MM.1S (cell line): ENCODE results near the gene KIFAP3.

Experiments
- CTCF ChIP-seq: fragments of 300-600 bp; sonication (generic); IDR thresholded peaks from 2 replicates; pipeline ENCODE4 v1.5.1; 2016; ENCODE audit warnings: antibody characterized with exemption, low read length, mixed read lengths
- EZH2 ChIP-seq: fragments of 300-600 bp; sonication (generic); optimal IDR thresholded peaks from 2 replicates; pipeline ENCODE3; 2017; ENCODE audit warnings: low read depth, mild to moderate bottlenecking, antibody characterized with exemption, low read length, mixed read lengths
- EZH2phosphoT487 ChIP-seq: fragments of 300-600 bp; sonication (generic); IDR thresholded peaks from 2 replicates; pipeline ENCODE4 v1.6.1; 2018; ENCODE audit warnings: antibody characterized with exemption, low read length

DNA sequence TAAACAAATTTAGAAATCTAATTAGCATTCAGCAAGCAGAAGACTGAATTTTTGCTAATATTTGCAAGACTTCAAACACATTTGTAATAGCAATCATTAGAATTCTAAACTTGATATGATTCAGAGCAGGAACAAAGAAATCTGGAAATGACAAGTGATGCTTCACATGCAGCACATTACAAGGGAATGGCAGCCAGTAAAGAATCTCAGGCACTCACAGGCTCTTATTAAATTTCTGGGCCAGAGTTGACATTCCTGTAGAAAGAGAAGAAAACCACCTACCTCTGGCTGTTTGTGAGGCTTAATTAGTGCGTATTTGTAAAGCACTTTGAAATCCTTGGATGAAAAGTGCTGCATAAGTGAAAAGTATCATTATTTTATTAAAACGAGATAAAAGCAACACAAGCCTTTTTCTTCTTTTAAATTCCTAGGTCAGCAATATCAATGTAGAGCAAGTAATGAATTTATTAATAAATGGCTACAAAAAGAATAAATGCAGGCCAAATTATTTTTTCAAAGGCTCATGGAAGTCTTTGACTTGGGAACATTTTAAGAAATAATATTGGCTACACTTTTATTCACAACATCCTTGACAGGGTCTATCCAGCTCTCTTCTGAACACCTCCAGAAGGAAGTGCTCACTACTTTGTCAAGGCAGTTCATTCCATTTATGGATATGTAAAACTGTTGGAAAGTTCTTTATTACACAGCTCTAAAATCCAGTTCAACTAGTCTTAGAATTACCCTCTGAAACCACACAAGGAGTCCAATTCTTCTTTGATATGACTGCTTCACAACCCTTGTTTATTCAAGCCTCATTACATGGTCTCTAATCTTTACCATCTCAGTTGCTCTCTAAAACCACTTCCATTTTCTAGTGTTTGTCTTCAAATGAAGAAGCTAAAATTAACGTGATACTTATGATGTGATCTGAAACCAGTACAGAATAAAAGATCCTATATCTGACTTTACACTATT lies 148.7 kb downstream of the KIFAP3 start:
- no peak for TF ChIP-seq EZH2phosphoT487
- TF ChIP-seq CTCF = no peak
- TF ChIP-seq EZH2 = no peak
